Activated CD4-positive, alpha-beta memory T cell treated with anti-CD3 and anti-CD28 coated beads for 36 hours (primary cell): Measurements from ENCODE around the gene SPIRE1. TPM values are rescaled to one million over a fixed set of nuclear protein-coding genes. Genes with fewer than 3 reads are reported as not detected.

Experiments used
- CTCF ChIA-PET: fragments of 350-600 bp; sonication (Branson Sonifier 250); formaldehyde crosslinking; loops from one replicate; lab custom pipeline; 2021; ENCODE audit warnings: antibody characterized with exemption, inconsistent platforms; lab: Charles Lee
- POLR2A ChIA-PET: fragments of 350-600 bp; sonication (Branson Sonifier 250); formaldehyde crosslinking; loops from one replicate; lab custom pipeline; 2021; ENCODE audit warnings: antibody characterized with exemption; lab: Charles Lee
- DNase-seq: peaks from one replicate; pipeline ENCODE4 v3.0.0-alpha.2; 2020
- H3K27ac Mint-ChIP-seq: one replicate; pipeline ENCODE4 v1.8.0; 2021; ENCODE audit warnings: mixed read lengths
- H3K27me3 Mint-ChIP-seq: one replicate; pipeline ENCODE4 v1.8.0; 2021; ENCODE audit warnings: mixed read lengths
- H3K36me3 Mint-ChIP-seq: one replicate; pipeline ENCODE4 v1.8.0; 2021; ENCODE audit warnings: mixed read lengths
- H3K4me1 Mint-ChIP-seq: one replicate; pipeline ENCODE4 v1.8.0; 2021; ENCODE audit warnings: low read depth, mixed read lengths
- H3K4me3 Mint-ChIP-seq: one replicate; pipeline ENCODE4 v1.8.0; 2021; ENCODE audit warnings: mild to moderate bottlenecking, mixed read lengths
- H3K9me3 Mint-ChIP-seq: one replicate; pipeline ENCODE4 v1.8.0; 2021; ENCODE audit warnings: mixed read lengths
- intact Hi-C: fragments of 100-400 bp; cut with micrococcal nuclease; formaldehyde crosslinking; loops from one replicate; pipeline ENCODE4 v1.15.1; 2023
- total RNA-seq, 2 experiments: library from RNA; stranded (reverse); gene quantifications; one replicate each; pipeline ENCODE4 v1.2.3, GENCODE V29; 2021

Gene SPIRE1
- total RNA-seq, 2 experiments from 2014 or later = 5.1 to 7.2 TPM

GRCh38 chr18:12593866-12594265 lies 64.0 kb downstream of the SPIRE1 start:
- ChIA-PET CTCF (no interaction called here), POLR2A (no interaction called here)
- DNase-seq = no peak
- Mint-ChIP-seq H3K36me3 (no peaks in the 10 kb centered on the region), H3K27me3 (no peaks in the 10 kb centered on the region), H3K9me3 (no peaks in the 10 kb centered on the region), H3K4me1 (peaks cover 5% of the 10 kb centered on the region), H3K27ac (no peak overlapping the region), H3K4me3 (no peak overlapping the region)
- intact Hi-C loops = no loop called here

- POLR2A ChIA-PET = no interaction called here
- no peak for DNase-seq
- H3K27me3 Mint-ChIP-seq = no peaks in the 10 kb centered on the region
- H3K4me1 Mint-ChIP-seq = peaks cover 5% of the 10 kb centered on the region
- H3K9me3 Mint-ChIP-seq = no peaks in the 10 kb centered on the region
- intact Hi-C loops = no loop called here
- H3K27ac Mint-ChIP-seq = no peak overlapping the region
- H3K4me3 Mint-ChIP-seq = no peak overlapping the region
- H3K36me3 Mint-ChIP-seq = no peaks in the 10 kb centered on the region
- CTCF ChIA-PET = no interaction called here
Measured at GRCh38 chr18:12592597-12593127, 65.2 kb downstream of the SPIRE1 start.

GRCh38 chr18:12589448-12589847 lies 68.5 kb downstream of the SPIRE1 start:
- intact Hi-C loops = no loop called here
- Mint-ChIP-seq H3K27ac (no peak overlapping the region), H3K9me3 (no peaks in the 10 kb centered on the region), H3K27me3 (no peaks in the 10 kb centered on the region), H3K36me3 (no peaks in the 10 kb centered on the region), H3K4me3 (no peak overlapping the region), H3K4me1 (no peaks in the 10 kb centered on the region)
- ChIA-PET POLR2A (no interaction called here), CTCF (no interaction called here)
- no peak for DNase-seq

- DNase-seq = no peak
- H3K9me3 Mint-ChIP-seq = no peaks in the 10 kb centered on the region
- H3K27me3 Mint-ChIP-seq = no peaks in the 10 kb centered on the region
- no peaks in the 10 kb centered on the region for H3K4me1 Mint-ChIP-seq
- POLR2A ChIA-PET = interaction anchor here (0.6 kb wide), 1 partner anchor 13 kb away, joined by 3 read pairs; no protein-coding TSS in a partner anchor
- H3K27ac Mint-ChIP-seq = no peak overlapping the region
- H3K4me3 Mint-ChIP-seq = no peak overlapping the region
- CTCF ChIA-PET = no interaction called here
- intact Hi-C loops = no loop called here
- H3K36me3 Mint-ChIP-seq = no peaks in the 10 kb centered on the region
Measured at GRCh38 chr18:12586956-12587355, 71.0 kb downstream of the SPIRE1 start.

GRCh38 chr18:12585218-12585617 lies 72.7 kb downstream of the SPIRE1 start:
- Mint-ChIP-seq H3K27me3 (no peaks in the 10 kb centered on the region), H3K4me3 (no peak overlapping the region), H3K36me3 (no peaks in the 10 kb centered on the region), H3K4me1 (no peaks in the 10 kb centered on the region), H3K9me3 (no peaks in the 10 kb centered on the region), H3K27ac (no peak overlapping the region)
- intact Hi-C loops = no loop called here
- ChIA-PET POLR2A (no interaction called here), CTCF (interaction anchor here (1.0 kb wide), 1 partner anchor 313 kb away, joined by 3 read pairs; no protein-coding TSS in a partner anchor)
- no peak for DNase-seq

GRCh38 chr18:12580630-12581342 lies 77.1 kb downstream of the SPIRE1 start:
- no peaks in the 10 kb centered on the region for H3K9me3 Mint-ChIP-seq
- POLR2A ChIA-PET = no interaction called here
- H3K27ac Mint-ChIP-seq = no peak overlapping the region
- no peaks in the 10 kb centered on the region for H3K36me3 Mint-ChIP-seq
- DNase-seq = no peak
- H3K27me3 Mint-ChIP-seq = no peaks in the 10 kb centered on the region
- no peak overlapping the region for H3K4me3 Mint-ChIP-seq
- intact Hi-C loops = no loop called here
- no peaks in the 10 kb centered on the region for H3K4me1 Mint-ChIP-seq
- CTCF ChIA-PET = no interaction called here

GRCh38 chr18:12579775-12580174 lies 78.1 kb downstream of the SPIRE1 start:
- Mint-ChIP-seq H3K27ac (no peak overlapping the region), H3K9me3 (no peaks in the 10 kb centered on the region), H3K4me3 (no peak overlapping the region), H3K27me3 (no peaks in the 10 kb centered on the region), H3K4me1 (no peaks in the 10 kb centered on the region), H3K36me3 (no peaks in the 10 kb centered on the region)
- DNase-seq = no peak
- CTCF ChIA-PET = no interaction called here
- POLR2A ChIA-PET = no interaction called here
- intact Hi-C loops = no loop called here

GRCh38 chr18:12577848-12578247 lies 80.1 kb downstream of the SPIRE1 start:
- no peaks in the 10 kb centered on the region for H3K4me1 Mint-ChIP-seq
- H3K4me3 Mint-ChIP-seq = no peak overlapping the region
- no peaks in the 10 kb centered on the region for H3K36me3 Mint-ChIP-seq
- DNase-seq = no peak
- no peaks in the 10 kb centered on the region for H3K27me3 Mint-ChIP-seq
- H3K27ac Mint-ChIP-seq = no peak overlapping the region
- CTCF ChIA-PET = no interaction called here
- no peaks in the 10 kb centered on the region for H3K9me3 Mint-ChIP-seq
- intact Hi-C loops = no loop called here
- POLR2A ChIA-PET = no interaction called here

- POLR2A ChIA-PET = no interaction called here
- no peaks in the 10 kb centered on the region for H3K4me1 Mint-ChIP-seq
- H3K27me3 Mint-ChIP-seq = peaks cover 4% of the 10 kb centered on the region
- intact Hi-C loops = no loop called here
- DNase-seq = no peak
- H3K9me3 Mint-ChIP-seq = no peaks in the 10 kb centered on the region
- CTCF ChIA-PET = no interaction called here
- no peak overlapping the region for H3K27ac Mint-ChIP-seq
- H3K36me3 Mint-ChIP-seq = no peaks in the 10 kb centered on the region
- H3K4me3 Mint-ChIP-seq = no peak overlapping the region
Measured at GRCh38 chr18:12574494-12575185, 83.3 kb downstream of the SPIRE1 start.

- CTCF ChIA-PET = no interaction called here
- Mint-ChIP-seq H3K27me3 (peaks cover 4% of the 10 kb centered on the region), H3K4me3 (no peak overlapping the region), H3K27ac (no peak overlapping the region), H3K9me3 (no peaks in the 10 kb centered on the region), H3K4me1 (no peaks in the 10 kb centered on the region), H3K36me3 (no peaks in the 10 kb centered on the region)
- DNase-seq = no peak
- POLR2A ChIA-PET = no interaction called here
- intact Hi-C loops = no loop called here
Measured at GRCh38 chr18:12571630-12572029, 86.3 kb downstream of the SPIRE1 start.

GRCh38 chr18:12569791-12570190 lies 88.1 kb downstream of the SPIRE1 start:
- ChIA-PET POLR2A (no interaction called here), CTCF (no interaction called here)
- no peaks in the 10 kb centered on the region for H3K36me3 Mint-ChIP-seq
- no peaks in the 10 kb centered on the region for H3K9me3 Mint-ChIP-seq
- DNase-seq = no peak
- H3K4me3 Mint-ChIP-seq = no peak overlapping the region
- H3K4me1 Mint-ChIP-seq = no peaks in the 10 kb centered on the region
- intact Hi-C loops = no loop called here
- H3K27me3 Mint-ChIP-seq = peaks cover 4% of the 10 kb centered on the region
- no peak overlapping the region for H3K27ac Mint-ChIP-seq

- intact Hi-C loops = no loop called here
- CTCF ChIA-PET = no interaction called here
- Mint-ChIP-seq H3K9me3 (no peaks in the 10 kb centered on the region), H3K4me3 (no peak overlapping the region), H3K27me3 (peaks cover 4% of the 10 kb centered on the region), H3K36me3 (no peaks in the 10 kb centered on the region), H3K4me1 (no peaks in the 10 kb centered on the region), H3K27ac (no peak overlapping the region)
- no peak for DNase-seq
- POLR2A ChIA-PET = no interaction called here
Measured at GRCh38 chr18:12567849-12568248, 90.1 kb downstream of the SPIRE1 start.
